ENCODE data around the gene ATP6V0A4. TPM values are rescaled to one million over a fixed set of nuclear protein-coding genes. Genes with fewer than 3 reads are reported as not detected.

The ATP6V0A4 gene
- total RNA-seq = 0.13 and 0.33 TPM in 2 replicates

DNA sequence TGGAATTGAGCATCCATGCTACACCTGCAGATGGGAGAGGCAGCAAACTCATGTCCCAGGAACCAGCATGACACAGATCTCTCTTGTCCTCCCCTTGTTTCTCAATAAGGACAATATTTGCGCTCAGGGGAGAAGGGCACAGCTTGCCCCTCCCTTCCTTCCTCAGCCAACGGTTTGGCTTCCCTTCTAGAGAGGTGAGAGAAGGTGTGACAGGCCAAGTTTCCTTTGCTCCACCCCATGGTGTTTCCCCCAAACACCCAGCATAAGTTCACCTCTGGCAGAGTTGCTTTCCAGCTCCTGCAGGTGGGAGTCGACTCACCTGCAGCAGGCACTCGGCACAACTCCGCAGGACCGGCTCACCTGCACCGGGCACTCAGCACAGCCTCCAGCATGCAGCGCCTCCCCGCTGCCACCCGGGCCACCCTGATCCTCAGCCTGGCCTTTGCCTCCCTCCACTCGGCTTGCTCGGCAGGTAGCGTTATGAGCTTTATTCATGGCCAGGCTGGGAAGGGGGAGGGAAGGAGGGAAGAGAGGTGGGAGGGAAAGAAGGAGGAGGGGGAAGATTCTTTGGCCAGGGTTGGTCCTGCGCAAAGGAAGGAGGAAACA, at the start of gene ATP6V0A4, which contains the start of gene TMEM213:
ATP6V0A4 (minus strand) TSS at position 482 of the 606 bp plus-strand sequence. CDS start 26,949 bp downstream, outside the sequence.
TMEM213 (plus strand) TSS at position 280 of the 606 bp plus-strand sequence; CDS start at position 391, 111 bp downstream.

GRCh38 chr7:138700857-138701536, 97.0 kb downstream of the ATP6V0A4 start, which contains the start of gene SVOPL:
Gene SVOPL, minus strand, starts transcription at chr7:138701362. Its CDS starts 22,317 bp downstream, at chr7:138679045.

Other genes starting within 250 kb of the ATP6V0A4 start
- gene SVOPL, start 96.8 kb downstream of the ATP6V0A4 start, total RNA-seq = 0.13 TPM in 1 of 2 replicates, not detected in the other
- gene TMEM213, start 202 bp downstream of the ATP6V0A4 start, total RNA-seq = not detected in 2 replicates
- 5.4 and 7.0 TPM in 2 replicates for gene KIAA1549, start 183.2 kb upstream of the ATP6V0A4 start, total RNA-seq
- gene ZC3HAV1L, start 237.8 kb upstream of the ATP6V0A4 start, total RNA-seq = 18.4 and 22.8 TPM in 2 replicates